ENCODE data around the gene HINT2.

DNA sequence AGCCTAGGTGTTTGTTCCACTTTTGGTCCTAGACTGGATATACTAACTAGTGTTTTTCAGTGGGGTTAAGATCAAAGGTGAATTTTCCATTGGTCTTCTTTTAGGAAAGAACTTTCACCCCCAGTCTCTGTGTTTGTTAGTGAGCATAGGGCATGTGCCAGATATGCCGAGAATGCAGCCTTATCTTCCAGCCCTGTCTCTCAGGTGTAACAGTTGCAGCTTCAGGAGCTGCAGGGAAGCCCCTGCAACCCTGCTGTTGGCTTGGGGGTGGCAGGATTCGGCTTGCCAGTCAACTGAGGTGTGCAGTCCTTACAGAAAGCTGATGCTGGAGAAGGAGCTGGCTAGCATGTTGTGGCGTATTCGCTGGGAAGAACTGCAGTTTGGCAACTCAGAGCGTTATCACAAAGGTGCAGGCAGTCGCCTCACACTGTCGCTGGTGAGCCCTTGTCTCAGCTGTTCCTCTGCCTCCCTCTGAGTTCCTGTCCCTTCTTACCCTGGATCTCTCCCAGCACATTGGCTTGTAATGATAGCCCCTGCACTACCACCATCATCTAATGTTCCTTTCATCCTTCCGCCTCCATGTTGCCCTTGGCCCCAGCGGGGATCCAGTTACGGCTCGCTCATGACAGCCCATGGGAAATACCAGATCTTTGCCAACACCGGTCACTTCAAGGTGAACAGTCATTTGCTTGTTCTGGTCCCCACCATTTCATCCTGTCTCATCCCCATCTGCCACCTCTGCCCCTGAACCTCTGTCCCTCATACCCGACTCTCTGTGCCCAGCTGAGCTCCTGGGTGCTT is 13.3 kb downstream of the HINT2 start:
- TF ChIP-seq, protein P1, sequence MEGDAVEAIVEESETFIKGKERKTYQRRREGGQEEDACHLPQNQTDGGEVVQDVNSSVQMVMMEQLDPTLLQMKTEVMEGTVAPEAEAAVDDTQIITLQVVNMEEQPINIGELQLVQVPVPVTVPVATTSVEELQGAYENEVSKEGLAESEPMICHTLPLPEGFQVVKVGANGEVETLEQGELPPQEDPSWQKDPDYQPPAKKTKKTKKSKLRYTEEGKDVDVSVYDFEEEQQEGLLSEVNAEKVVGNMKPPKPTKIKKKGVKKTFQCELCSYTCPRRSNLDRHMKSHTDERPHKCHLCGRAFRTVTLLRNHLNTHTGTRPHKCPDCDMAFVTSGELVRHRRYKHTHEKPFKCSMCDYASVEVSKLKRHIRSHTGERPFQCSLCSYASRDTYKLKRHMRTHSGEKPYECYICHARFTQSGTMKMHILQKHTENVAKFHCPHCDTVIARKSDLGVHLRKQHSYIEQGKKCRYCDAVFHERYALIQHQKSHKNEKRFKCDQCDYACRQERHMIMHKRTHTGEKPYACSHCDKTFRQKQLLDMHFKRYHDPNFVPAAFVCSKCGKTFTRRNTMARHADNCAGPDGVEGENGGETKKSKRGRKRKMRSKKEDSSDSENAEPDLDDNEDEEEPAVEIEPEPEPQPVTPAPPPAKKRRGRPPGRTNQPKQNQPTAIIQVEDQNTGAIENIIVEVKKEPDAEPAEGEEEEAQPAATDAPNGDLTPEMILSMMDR (IDR thresholded peaks at IDR 0.05) = no peak
- TF ChIP-seq POLR2A (IDR thresholded peaks at IDR 0.05) = no peak

Measured in body of pancreas (tissue), 4 donors.